NCI-H69 (cell line): ENCODE results near the gene PBX3.

Experiments used
- DNase-seq: peaks from one replicate; lab custom pipeline; 2025; lab: John Stamatoyannopoulos, UW

Gene PBX3

DNA sequence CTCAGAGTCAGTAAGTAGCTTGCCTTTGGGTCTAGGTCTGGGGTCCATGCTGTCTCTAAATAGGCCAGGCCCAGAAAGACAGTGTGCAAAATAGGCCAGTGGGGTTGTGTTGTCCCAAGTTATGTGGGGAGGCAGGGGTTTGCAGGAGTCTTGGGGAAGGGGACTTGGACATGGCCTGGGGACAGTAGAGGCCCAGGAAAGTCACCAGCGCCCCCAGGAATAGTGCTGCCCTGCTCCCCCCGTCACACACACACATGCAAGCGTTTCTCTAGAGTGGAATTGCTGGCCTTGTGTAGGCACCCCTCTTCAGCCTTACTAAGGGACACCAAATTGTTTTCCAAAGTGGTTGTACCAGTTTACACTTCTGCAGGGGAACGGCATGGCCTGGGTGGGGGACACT lies 227.5 kb downstream of the PBX3 start:
- no peak for DNase-seq

DNA sequence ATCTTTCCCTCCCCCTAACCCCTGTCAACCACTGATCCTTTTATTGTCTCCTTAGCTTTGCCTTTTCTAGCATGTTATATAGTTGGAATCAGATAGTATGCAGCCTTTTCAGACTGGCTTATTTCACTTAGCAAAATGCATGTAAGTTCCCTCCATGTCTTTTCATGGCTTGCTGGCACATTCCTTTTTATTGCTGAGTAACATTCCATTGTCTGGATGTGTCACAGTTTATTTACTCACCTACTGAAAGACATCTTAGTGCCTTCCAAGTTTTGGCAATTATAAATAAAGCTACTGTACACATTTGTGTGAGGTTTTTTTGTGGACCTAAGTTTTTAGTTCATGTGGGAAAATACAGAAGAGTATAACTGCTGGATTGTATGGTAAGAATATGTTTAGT lies 230.1 kb downstream of the PBX3 start:
- DNase-seq, result no peak

DNA sequence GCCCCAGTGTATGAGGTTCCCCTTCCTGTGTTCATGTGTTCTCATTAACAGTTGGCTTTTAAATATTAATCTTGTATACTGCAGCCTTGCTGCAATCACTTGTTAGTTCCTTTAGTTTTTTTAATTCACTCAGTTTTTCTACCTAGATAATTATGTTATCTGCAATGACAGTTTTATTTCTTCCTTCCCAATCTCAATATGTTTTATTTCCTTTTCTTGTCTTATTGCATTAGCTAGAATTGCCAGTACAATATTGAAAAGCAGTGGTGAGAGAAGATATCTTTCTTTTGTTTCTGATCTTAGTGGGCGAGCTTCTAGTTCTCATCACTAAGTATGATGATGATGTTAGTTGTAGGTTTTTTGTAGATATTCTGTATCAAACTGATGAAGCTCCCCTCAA lies 232.2 kb downstream of the PBX3 start:
- no peak for DNase-seq

DNA sequence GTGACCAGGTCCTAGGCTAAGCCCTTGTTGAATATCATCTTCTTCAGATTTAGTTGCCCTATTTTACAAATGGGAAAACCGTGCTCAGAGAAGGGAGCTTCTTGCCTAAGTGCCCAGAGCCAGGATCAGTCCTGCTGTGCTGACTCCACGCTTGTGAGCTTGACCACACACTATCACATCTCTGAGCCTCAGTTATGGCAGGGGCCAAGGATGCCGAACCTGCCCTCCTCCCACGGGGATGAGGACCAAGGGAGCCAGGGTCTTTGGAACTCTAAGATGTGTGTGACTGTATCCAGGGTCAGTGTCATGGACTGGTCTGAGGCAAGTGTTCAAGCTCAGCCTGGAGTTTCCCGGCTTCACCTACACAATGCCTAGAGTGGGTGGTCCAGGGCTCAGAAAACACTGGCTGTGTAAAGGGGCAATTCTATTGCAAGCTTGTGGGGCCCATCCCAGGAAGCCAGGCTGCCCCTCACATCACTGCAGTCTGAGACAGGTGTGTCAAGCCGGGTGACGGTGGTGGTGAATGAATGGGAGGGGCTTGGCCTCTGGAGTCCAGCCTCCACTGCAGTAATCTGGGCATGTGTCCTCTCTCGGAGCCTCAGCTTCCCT lies 235.7 kb downstream of the PBX3 start:
- DNase-seq, result no peak

DNA sequence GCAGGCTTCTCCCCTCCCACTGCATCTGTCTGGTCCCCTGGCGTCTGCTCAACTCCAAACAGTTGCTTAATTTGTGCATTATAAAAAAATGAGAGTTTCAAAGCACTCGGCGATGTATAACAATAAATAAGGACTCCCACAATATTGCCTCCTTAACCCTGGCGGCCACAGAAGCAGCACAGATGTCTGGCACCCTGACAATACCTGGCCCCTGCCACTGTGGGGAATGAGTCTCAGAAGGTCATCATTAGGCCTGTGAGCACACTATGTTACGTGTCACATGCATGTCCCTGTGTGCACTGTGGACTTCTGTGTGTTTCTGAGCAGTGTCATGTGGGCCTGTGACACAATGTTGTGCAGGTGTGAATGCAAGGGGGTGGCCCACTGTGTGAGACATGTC lies 236.5 kb downstream of the PBX3 start:
- DNase-seq, result no peak

DNA sequence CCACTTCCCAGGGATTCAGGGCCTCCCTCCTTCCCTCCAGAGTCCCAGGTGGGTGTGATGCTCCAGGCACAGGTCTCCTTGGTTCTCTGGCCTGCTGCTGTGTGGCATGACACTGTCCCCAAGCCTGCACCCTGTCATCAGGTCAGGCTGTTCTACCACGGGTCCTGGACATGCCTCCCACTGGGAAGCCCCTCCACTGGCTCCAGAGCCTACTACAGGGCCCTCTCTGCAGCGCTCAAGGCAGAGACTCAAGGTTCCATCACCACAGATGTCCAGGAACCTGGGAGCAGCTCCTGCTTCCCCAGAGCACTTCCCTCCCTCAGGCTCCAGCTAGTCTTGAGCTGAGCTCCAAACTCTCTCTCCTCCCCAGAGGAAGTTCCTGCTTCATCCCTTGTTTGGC lies 237.3 kb downstream of the PBX3 start:
- DNase-seq, result no peak

DNA sequence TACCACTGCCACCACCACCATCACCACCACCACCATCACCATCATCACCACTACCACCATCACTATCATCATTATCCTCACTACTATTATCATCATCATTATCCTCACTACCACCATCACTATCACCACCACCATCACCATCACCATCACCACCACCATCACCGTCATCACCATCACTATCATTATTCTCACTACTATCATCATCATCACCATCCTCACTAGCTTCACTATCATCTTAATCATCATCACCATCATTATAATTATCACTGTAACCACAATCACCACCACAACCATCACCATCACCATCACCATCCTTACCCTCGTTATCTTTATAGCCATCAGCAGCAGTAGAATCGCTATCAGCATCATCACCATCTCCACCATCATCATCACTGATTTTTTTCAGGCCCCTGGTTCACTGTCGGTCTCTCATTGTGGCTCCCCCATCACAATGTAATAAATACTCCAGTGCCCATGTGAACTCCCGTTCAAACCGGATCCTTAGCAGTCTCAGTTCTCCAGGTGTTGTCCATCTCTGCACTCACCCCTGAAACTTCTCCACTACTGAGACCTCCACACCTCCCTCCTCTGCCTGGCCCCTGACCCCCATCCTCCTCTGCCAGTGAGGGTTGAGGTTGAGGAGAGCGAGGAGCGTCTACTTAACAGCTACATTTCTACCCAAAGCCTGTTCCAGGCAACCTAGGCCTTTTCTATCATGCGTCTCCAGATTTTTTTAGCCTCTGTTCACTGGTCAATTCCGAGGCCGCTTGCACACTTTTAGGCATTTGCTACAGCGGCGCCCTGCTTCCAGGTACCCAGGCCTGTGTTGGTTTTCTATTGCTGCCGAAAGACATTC lies 238.2 kb downstream of the PBX3 start:
- DNase-seq, result no peak

DNA sequence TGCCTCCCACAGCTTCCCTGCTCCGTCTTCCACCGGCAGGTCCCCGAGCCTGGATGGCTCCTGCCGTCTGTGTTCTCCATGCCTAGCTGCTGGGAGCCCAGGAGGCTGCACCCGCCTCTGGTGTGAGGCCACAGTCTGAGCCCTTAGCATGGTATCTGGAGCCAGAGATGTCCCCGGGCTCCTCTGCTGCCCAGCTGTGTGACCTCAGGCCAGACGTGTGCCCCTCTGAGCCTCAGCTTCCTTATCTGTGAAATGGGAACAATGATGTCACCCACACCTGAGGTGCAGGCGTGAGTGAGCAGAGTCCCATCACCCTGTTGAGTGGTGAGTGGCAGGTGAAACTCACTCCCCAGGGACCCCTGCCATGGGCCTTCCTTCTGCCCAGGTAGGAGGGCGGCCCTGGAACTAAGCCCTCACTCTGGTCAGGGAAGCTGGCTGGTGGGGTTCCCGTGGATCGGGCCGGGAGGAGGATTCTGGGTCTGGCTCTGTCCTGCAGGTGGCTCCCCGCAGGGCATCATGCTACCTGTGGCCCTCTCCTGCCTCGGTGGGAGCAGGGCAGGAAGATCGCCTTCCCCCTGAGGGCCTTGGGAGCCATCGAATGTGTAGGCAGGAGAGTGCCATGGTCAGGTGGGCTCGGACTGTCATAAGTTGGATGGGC lies 239.0 kb downstream of the PBX3 start:
- DNase-seq, result no peak

DNA sequence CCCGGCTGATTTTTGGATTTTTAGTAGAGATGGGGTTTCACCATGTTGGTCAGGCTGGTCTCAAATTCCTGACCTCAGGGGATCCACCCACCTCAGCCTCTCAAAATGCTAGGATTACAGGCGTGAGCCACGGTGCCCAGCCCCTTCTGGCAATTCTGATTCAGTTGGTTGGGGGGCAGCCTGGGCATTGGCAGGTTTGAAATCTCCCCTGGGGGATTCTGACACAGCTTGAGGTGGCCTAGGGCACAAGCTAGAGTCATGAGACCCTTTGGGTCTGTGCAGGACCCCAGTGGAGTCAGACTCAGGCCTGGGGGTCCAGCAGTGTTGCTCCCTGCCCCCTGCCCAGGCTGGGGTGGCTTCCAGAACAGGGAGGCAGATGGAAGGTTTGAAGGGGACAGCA lies 239.8 kb downstream of the PBX3 start:
- no peak for DNase-seq

DNA sequence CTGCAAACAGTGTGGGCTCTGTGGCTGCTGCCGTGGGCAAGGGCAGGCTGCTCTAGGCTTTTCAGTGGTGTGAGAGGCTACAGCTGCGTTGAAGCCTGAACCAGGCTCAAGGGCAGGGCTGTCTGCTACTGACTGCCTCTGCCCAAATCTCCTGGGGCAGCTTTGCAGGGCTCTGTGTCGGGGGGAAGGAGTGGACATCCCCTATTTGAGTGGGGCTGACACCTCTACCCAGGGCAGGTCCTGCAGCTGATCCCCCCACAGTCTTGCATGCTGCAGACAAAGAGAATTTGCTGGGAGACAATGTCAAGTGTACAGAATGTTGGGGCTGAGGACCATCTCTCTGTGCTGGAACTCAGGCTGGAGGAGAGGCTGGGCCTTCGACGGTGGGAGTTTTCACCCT lies 240.2 kb downstream of the PBX3 start:
- DNase-seq, result no peak

DNA sequence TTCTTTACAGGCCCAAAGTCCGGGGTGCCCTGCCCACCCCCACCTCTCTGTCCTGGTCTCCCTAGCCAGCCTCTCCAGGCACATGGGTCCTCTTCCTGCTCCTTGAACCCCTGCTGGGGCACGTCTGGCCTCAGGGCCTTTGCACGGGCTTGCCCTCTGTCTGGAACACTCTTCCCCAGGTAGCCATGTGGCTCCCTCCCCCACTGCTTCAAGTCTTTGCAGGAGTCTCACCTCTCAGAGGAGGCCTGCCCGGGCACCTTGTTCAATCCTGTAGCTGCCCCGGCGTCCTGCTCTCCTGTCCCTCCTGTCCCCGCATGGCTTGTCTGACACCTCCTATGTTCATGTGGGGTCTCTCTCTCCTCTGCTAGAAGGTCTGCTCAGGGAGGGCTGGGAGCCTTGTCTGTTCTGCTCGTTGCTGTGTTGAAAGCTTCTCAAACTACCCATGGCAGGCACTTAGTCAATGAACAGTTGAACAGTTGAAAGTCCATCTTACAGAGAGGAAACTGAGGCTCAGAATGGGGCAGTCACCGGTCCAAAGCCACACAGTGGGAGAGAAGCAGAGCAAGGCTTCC lies 241.4 kb downstream of the PBX3 start:
- DNase-seq, result peak; percentile 14

DNA sequence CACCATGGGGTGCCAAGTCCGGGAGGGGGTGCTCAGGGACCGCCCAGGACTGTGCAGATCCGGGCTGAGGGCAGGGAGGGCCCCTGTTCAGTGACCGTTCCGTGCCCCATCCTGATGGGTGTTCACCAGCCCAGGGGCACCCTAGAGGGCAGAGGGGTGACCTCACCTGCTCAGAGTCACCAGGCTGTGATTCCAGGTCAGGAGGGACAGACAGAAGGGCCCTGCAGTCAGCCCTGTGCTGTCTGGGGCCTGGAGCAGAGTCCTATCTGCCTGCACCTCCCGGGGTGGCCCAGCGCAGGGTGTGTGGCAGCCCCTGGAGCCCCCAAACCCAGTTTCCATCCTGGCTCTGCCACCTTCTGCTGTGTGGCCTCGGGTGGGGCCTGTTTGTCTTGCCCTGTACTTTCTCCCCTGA lies 241.9 kb downstream of the PBX3 start:
- DNase-seq, result no peak

DNA sequence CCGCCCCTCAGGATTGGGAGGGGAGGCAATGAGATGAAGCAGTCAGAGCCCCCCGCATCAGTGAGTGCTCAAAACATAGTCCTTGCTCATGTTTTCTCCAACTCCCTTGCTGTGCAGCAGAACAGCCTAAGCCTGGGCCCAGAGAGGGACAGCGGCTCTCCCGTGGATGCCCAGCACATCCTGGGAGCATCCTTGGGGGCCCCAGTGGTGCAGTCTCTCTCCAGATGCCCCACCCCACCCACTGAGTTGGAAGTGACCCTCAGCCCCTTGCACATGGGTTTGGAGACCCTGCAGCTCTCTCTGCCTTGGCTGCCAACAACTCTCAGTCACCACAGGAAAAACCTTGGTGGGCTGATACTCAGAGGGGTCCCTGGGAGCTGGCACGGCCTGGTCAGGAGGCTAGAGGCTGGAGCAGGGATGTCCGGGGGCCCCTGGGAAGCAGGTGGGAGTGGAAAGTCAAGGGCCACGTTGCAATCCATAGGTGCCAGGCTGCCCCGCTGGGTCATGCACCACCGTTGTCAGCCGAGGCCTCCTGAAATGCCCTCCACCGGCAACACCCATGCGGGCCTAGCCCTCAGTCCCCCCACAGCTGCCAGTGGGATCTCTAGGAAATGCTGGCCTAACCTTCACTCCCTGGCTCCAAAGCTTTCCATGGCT lies 242.5 kb downstream of the PBX3 start:
- DNase-seq, result no peak

DNA sequence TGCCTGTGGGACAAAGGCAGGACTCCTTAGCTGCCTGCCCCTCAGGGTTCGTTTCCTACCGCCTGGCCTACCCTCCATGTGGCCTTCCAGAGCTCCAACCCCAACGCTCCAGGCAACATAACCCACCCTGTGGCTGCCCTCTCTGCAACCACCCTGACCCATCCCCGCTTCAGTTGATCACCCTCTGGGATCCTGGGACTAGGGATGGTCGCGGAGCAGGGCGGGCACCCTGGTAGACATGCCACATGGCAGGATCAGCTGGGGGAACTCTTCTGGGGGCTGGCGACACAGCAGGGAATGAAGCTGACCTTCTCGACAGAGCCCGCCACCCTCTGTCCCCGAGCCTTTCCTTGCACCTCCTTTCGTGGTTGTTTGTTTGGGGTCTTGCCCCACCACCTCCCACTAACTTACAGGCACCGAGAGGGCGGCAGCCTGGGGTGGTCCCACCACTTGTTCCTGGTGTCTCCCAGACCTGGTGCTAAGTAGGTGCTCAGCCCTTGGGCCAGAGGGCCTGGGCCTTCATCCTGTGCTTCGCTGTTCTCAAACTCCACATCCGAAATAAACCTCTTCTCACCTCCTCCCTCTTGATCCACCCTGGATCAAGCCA lies 243.1 kb downstream of the PBX3 start:
- DNase-seq, result no peak

DNA sequence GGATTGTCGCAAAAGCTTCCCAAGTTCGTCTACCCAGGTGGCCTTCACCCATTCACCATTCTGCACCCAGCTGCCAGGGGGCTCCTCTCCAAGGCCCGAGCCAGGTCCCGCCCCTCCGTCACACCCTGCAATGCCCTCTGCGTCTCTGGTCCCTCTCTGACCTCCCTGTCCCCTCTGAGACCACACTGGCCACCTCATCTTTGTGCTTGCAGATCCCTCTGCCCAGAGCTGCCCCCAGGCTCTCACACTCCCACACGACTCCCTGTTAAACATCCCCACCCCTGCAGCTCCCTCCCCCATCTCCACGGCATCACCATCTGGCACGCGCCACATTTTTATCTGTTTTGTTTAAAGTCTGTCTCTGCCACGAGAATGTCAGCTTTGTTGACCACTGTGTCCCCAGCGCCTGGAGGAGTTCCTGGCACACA lies 243.6 kb downstream of the PBX3 start:
- DNase-seq, result peak; percentile 89

DNA sequence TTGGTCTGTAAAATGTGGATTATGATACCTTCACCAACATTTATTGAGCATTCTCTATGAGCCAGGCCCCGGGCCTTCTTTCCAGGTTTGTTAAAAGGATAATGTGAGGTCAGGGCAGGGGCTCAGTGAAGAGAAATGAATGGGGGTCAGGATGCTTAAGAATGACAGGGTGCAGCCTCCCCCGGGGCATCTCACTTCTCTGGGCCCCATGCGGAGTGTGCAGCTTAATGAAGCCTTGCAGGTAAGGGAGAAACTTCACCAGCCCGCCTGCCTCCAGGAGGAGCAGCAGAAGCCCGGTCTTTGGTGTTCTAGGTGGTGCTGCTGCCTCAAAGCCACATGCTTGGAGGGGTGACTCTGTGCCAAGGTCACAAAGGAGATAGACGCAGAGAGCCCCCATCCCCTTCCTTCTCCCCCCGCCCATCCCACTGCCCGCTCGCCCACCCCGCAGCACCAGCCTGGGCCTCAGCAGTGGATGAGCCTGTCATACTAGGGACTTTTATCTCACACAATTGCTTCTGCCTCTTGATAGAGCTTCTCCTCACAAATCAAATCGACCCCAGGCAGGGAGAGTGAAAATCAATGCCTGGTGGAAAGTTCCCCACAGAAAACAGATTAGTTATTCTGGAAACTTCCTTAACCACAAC lies 244.8 kb downstream of the PBX3 start:
- no peak for DNase-seq

DNA sequence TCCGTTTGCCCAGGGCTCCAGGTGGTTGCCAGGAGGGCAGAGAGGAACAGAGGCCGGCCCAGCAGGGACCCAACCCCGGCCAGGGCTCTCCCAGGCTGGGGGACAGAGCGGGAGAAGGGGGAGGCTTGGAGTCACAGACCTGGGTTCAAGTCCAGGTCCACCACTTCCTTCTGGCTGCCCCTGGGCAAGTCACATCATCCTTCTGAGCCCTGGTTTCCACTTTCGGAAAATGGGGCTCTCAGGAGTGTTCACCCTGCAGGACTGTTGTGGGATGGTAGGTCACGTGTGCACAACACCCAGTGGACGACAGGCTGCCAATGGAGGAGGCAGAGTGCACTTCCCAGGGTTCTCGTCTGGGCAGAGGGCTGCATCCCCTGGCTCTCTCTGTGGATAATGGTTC lies 245.4 kb downstream of the PBX3 start:
- DNase-seq, result no peak

DNA sequence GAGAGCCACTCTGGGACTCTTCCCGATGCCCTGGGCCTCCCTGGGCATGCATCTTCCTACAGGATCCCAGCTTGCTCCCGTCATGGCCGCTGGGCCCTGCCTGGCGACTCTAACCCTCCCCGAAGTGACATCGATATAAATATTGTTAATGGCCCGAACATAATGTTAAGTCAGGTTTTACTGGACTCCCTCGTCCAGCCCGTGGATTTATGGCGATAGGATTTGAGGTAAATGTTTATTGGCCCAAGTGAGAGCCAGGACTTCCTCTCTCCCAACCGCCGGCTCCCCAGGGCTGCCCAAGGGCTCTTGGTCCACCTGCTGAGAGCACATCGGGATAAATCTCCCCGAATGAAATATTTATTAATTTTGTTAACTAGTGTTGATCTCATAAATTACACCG lies 246.3 kb downstream of the PBX3 start:
- DNase-seq, result no peak

DNA sequence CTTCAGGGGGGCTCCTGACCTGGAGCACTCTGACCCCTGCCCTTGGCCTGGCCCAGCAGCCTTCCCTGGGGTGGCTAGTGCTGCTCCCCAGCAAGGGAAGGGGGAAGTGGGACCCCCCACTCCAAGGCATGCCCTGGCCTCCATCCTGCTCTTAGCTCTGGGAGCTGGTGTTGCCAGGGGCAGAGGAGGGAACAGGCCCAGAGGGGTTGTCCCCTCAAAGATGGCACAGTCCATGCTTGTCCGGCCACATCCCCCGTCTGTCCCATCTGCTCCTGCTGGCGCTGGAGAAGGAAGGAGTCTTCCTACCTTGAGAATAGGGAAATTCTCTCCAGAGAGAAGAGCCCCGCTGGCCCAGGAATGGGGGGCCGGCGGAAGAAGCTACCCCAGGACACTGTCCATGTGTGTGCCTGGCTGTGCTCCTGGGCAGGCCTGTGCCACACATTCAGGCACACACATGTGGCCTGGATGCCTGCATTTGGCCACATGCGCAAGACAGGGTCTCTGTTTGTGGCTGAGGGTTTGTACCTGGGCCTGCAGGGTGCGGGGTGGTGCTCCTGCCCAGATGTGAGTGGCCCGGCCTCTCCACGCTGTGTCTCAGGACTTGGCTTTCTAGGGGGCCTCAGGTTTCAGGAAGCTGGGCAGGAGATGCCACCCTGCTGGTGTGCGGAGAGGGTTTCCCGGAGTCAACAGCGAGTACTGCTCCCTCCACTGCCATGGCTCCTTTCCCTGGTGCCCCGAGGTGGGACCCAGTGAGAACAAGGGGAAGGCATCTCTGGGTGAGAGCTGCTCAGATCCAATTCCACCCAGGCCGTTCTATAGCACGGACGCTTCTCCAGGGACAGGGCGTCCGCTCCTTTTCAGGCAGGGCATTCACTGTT lies 247.1 kb downstream of the PBX3 start:
- no peak for DNase-seq

DNA sequence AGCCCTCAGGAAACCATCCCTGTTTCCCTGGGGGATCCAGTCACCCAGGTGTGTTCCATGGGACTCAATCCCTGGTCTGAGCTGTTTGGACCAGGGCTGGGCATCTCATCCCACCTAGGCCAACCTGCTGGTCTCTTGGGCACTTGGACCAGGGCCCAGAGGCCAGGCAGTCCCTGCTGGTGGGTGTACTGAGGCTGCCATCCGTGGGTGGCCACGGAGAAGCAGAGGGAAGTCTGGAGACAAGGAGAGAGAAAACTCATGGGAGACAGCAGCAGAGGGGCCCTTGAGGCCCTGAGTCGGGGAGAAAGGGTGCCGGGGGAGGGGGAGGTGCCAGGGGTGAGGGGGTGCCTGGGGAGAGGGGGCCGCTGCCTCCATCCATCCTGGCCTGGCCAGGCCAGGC lies 247.8 kb downstream of the PBX3 start:
- DNase-seq, result no peak
